HG03460 (cell line): ENCODE data around the gene PCYOX1L.

ENCODE experiments used
- ATAC-seq: cut with Tn5 transposase; IDR thresholded peaks from one replicate; pipeline ENCODE4 v1.9.1; 2021; ENCODE audit not compliant: unreplicated experiment

PCYOX1L gene, protein sequence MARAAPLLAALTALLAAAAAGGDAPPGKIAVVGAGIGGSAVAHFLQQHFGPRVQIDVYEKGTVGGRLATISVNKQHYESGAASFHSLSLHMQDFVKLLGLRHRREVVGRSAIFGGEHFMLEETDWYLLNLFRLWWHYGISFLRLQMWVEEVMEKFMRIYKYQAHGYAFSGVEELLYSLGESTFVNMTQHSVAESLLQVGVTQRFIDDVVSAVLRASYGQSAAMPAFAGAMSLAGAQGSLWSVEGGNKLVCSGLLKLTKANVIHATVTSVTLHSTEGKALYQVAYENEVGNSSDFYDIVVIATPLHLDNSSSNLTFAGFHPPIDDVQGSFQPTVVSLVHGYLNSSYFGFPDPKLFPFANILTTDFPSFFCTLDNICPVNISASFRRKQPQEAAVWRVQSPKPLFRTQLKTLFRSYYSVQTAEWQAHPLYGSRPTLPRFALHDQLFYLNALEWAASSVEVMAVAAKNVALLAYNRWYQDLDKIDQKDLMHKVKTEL

GRCh38 chr5:149357370-149358293, at the start of gene PCYOX1L:
Gene PCYOX1L, plus strand, starts transcription at chr5:149358046. Its CDS starts 23 bp downstream, at chr5:149358069.
- peak; percentile 99 for ATAC-seq

GRCh38 chr5:149309354-149309753, 48.5 kb upstream of the PCYOX1L start:
- ATAC-seq = no peak

DNA sequence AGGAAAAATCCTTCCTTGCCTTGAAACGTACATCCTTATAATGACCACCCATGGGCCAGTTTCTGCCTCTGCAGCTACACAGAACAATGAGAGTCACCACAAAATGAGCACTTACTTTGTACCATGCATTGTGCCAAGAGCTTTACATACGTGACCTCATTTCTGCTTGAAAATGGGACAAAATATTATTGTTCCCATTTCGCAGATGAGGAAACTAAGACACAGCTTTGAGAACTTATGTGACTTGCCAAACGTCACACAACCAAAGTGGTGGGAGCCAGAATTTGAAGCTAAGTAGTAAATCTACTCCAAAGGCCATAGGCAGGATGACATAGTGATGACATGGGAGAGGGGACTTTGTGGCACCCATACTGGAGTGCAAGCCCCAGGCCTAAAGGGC, 47.4 kb upstream of the PCYOX1L start:
- no peak for ATAC-seq

DNA sequence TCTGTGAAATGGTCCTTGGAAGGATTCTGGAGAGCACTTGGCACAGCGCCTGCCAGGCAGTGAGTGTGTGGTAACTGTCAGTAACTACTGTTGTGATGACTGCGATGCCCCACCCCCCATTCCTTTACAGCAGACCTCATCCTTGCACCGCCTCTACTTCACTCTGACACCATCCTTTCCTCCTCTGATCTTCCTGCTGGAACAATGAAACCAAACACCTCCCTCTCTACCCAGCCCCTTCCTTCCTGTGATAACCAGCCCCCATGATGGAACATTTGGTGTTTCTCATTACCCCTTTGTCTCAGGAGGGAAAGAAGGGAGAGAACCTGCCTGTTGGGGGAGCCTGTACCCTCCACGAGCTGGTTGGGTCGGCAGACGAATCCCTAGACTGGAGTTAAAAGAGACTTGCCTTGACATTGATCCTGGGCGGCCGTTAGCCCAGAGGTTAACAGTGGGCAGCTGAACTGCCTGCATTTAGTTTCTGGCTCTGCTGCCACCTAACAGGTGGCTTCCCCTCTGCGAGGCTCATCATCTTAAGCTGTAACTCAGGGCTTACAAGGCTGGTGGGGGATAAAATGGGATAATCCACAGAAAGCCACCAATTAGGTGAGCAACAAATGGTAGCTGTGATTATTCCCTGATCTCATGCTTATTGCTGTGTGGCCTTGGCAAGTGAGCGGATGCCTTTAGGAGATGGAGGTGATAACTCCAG, 46.7 kb upstream of the PCYOX1L start:
- ATAC-seq = no peak

GRCh38 chr5:149313151-149313841, 44.5 kb upstream of the PCYOX1L start:
- no peak for ATAC-seq

DNA sequence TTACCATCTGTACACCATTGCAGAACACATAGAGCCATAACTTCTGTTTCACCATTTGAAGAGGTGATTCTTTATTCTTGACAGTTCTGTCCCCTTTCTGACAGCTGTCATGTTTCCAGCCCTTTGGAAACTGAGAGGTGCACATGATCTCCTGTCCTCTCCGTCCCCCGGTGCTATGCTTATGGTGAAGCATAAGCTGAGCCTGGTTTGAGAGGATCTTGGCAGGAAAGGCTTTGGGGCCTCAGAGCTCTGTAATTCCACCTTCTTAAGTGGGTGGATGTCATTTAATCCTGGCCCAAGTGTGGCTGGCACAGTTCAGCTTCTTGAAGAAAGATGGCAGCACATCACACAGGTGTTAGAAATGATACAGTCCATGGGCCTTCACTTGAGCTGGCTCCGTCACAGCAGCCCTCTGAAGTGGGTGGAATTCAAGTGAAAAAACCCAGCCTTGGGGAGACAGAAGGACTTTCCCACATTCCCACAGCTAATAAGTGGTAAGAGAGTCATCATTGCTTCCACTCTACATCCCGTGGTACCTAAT, 43.2 kb upstream of the PCYOX1L start:
- no peak for ATAC-seq

DNA sequence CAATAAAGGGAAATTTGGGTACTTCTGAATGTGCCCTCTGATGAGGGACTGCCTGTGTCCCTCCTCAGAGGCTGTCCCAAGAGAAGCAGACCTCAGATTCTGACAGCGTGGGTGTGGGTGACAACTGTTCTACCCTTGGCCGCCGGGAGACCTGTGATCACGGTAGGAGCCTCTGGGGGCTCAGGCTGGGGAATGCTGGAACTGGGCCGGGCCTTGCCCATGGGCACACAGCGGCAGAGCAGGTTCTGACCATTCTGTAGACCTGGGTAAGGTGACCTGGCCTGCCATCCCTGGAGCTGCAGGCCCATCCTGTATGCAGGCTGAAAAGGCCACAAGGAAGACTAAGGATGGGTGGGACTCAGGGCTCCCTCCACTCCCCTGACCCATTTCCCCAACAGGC, 42.1 kb upstream of the PCYOX1L start:
- no peak for ATAC-seq

GRCh38 chr5:149317281-149318048, 40.4 kb upstream of the PCYOX1L start:
- ATAC-seq = no peak

DNA sequence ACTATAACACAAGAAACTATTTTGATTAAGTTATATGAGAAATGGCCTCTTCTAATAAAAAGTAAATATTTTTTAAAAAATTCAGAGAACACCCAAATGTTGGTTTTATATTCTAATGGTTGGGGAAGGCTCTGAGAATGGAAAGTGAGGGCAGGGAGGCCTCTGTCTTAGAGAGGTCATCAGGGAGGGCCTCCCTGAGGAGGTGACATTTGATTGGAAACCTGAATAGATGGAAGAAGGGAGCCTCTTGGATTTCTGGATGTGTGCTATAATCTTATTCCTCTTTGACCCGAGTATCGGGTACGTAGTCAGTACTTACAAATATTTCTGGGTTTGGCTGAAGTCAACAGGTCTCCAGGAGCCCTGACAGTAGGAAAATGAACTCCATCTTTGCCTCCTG, 38.7 kb upstream of the PCYOX1L start:
- no peak for ATAC-seq

DNA sequence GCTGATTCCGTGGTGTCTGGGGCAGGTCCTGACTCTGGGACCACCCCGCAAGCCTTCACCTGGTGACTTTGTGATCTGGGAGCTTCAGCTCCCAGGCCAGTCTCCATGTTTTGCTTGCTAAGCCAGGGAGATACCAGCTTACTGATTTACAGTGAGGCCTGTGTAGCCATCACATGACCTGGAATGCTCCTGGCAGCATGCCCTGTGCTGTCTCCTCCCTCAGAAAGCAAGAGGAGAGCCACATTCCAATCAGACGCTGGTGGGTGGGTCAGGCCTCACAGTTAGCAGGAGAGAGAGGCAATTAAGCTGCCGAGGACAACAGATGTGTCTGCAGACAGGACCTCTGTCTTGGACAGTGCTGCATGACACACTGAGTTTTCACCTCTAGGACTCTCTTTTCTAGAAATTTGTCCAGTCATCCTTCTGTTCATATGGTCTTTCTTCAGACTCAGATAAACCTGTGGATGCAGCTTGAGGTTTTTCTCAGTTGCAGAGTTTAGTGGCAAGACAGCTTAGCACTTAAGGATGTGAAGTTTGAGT, 37.0 kb upstream of the PCYOX1L start:
- no peak for ATAC-seq

GRCh38 chr5:149322518-149322917, 35.3 kb upstream of the PCYOX1L start:
- ATAC-seq = no peak

DNA sequence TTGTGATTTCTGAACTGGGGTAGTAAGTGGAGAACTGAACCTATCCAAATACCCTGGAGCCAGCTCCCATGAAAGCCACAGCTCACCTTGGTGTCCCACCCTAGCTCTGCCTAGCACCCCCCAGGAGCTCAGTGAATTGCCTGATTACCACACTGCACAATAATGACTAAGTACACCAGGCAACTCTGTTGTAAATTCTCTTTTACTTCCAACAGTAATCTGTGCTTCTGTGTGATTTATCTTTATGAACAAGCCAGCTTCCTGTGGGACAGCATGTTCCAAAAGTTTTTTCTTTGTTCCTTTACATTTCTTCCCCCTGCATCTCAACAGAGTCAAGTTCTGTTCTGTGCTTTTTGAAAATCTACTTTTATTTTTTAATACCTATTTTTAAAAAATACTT, 34.6 kb upstream of the PCYOX1L start:
- no peak for ATAC-seq

GRCh38 chr5:149323621-149324205, 34.1 kb upstream of the PCYOX1L start:
- no peak for ATAC-seq

DNA sequence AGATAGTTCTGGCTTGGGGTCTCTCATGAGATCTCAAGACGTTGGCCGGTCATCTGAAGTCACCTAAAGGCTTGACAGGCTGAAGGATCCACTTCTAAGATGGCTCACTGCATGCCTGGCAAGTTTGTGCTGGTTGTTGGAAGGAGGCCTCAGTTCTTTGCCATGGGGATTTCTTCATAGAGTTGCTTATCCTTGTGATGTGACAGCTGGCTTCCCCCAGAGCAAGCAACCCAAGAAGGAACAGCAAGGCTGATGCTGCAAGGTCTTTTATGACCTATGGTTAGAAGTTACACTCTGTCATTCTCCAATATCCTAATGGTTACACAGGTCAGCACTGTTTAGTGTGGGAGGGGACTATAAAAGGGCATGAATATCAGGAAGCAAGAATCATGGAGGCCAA, 33.2 kb upstream of the PCYOX1L start:
- ATAC-seq = no peak

- ATAC-seq = no peak
Observed at GRCh38 chr5:149325166-149325735, 32.6 kb upstream of the PCYOX1L start.

DNA sequence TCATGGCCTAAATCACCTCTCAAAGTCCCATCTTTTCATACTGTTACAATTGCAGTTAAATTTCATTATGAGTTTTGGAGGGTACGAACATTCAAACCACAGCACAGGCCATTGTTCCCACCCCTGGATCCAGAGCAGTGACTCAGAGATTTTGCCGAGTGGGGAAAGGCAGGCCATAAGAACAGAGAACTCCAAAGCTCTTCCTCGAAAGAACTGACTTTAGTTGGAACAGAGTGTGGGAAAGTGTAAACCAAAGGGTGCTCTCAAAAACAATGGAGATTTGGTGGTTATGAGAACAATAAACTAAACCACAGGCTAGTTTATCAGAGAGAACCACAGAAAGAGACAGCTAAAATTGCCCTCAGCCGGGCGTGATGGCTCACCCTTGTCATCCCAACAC, 32.0 kb upstream of the PCYOX1L start:
- no peak for ATAC-seq

- no peak for ATAC-seq
Observed at GRCh38 chr5:149326611-149327010, 31.2 kb upstream of the PCYOX1L start.

GRCh38 chr5:149328177-149328576, 29.7 kb upstream of the PCYOX1L start:
- ATAC-seq = no peak
